Kidney (tissue), 14 donors: ENCODE measurements around the gene FBXO24. TPM values are rescaled to one million over a fixed set of nuclear protein-coding genes. Genes with fewer than 3 reads are reported as not detected.

Source experiments
- DNase-seq, 5 donors: peaks; one replicate each; pipeline ENCODE4 v3.0.0-alpha.2; 2013 to 2020
- FAIRE-seq: peaks from 2 replicates; lab custom pipeline; 2012; peaks lifted over from hg19 to GRCh38; lab: Jason Lieb, UNC
- H3K27ac ChIP-seq, 2 donors: one replicate each; pipeline ENCODE4 v1.7.0; 2013; ENCODE audit warnings: low read depth in 2 of 2, low read length in 2 of 2, inconsistent platforms in 1 of 2
- H3K27me3 ChIP-seq: one replicate; pipeline ENCODE4 v1.7.1; 2013; ENCODE audit warnings: low read length, inconsistent platforms; ENCODE audit not compliant: control insufficient read depth, insufficient read depth
- H3K36me3 ChIP-seq, 3 donors: one replicate each; pipeline versions ENCODE4 v1.7.0 to v1.7.1; 2013; ENCODE audit warnings: low read length in 3 of 3, control low read depth in 1 of 3, inconsistent platforms in 1 of 3; ENCODE audit not compliant: insufficient read depth in 3 of 3, control insufficient read depth in 2 of 3
- H3K4me1 ChIP-seq, 3 donors: one replicate each; pipeline versions ENCODE4 v1.7.0 to v1.7.1; 2013; ENCODE audit warnings: low read length in 3 of 3, inconsistent platforms in 1 of 3, low read depth in 1 of 3; ENCODE audit not compliant: control insufficient read depth in 2 of 3, insufficient read depth in 2 of 3
- H3K4me3 ChIP-seq, 3 donors: one replicate each; pipeline versions ENCODE4 v1.7.0 to v1.8.1; 2013; ENCODE audit warnings: low read length in 3 of 3, control low read depth in 1 of 3, inconsistent platforms in 1 of 3
- H3K9ac ChIP-seq, 3 donors: one replicate each; pipeline versions ENCODE4 v1.7.0 to v1.7.1; 2013; ENCODE audit warnings: low read length in 3 of 3, control low read depth in 1 of 3, inconsistent platforms in 1 of 3
- H3K9me3 ChIP-seq, 3 donors: one replicate each; pipeline versions ENCODE4 v1.7.0 to v1.7.1; 2013; ENCODE audit warnings: low read length in 3 of 3, control low read depth in 1 of 3, inconsistent platforms in 1 of 3; ENCODE audit not compliant: control insufficient read depth in 2 of 3, insufficient read depth in 1 of 3
- CTCF ChIP-seq: IDR thresholded peaks from 3 replicates; pipeline ENCODE4 v1.5.1; 2012; ENCODE audit warnings: mild to moderate bottlenecking, moderate library complexity, borderline replicate concordance; ENCODE audit not compliant: insufficient read depth; ENCODE audit errors: extremely low read depth
- intact Hi-C: fragments of 100-400 bp; cut with DNase I; formaldehyde crosslinking; loops from one replicate; pipeline ENCODE4 v1.11.1; 2022
- polyA plus RNA-seq: library from polyadenylated mRNA; stranded (reverse); fragments of 350-450 nt; fragmentation: Illumina TruSeq; extraction: RNeasy Lipid Tissue Mini Kit (QIAGEN cat#74804); gene quantifications from one replicate; pipeline ENCODE4 v1.2.3, GENCODE V29; 2014; ENCODE audit warnings: low read depth, low replicate concordance; ENCODE audit not compliant: insufficient read depth
- total RNA-seq: library from RNA; stranded (reverse); fragmentation: NEBNext Ultra II Directional; extraction: Animal tissue kit (Norgen Biotek cat#: 25700); gene quantifications from one replicate; pipeline ENCODE4 v1.2.1, GENCODE V29; 2021
- donor health status: control.
- donor health status: control.
- donor health status: control.
- donor health status: control.
- donor health status: control.
- donor health status: DM: yes; HTN: yes; CAD: no.
- donor health status: Normal renal cell carcinoma (clear cell type).

FBXO24 gene
- total and polyA plus RNA-seq, 2 donors from 2014 or later, result 0.60 to 0.95 TPM

GRCh38 chr7:100641463-100641859 is 55.3 kb downstream of the FBXO24 start, which contains the start of gene TFR2:
Gene TFR2, minus strand, starts transcription at chr7:100641552. Its CDS starts 43 bp downstream, at chr7:100641509.
- intact Hi-C loops, result no loop called here
- Histone ChIP-seq H3K9ac (no peak within 1 kb of the TSS), H3K4me1 (no peaks in the 10 kb centered on the region), H3K4me3 (no peak within 1 kb of the TSS), H3K27ac (no peak within 1 kb of the TSS), H3K27me3 (no peaks in the 10 kb centered on the region), H3K36me3 (no peaks in the 10 kb centered on the region), H3K9me3 (no peaks in the 10 kb centered on the region)
- DNase-seq (no peak), FAIRE-seq (no peak)
- TF ChIP-seq CTCF, result no peak

- Histone ChIP-seq H3K36me3 (no peaks in the 10 kb centered on the region), H3K9me3 (no peaks in the 10 kb centered on the region), H3K4me1 (no peaks in the 10 kb centered on the region), H3K27me3 (no peaks in the 10 kb centered on the region), H3K9ac (no peak overlapping the region), H3K27ac (no peak overlapping the region), H3K4me3 (no peak overlapping the region)
- TF ChIP-seq CTCF, result no peak
- FAIRE-seq (no peak), DNase-seq (no peak)
- intact Hi-C loops, result no loop called here
Measured at GRCh38 chr7:100641860-100642533, 55.9 kb downstream of the FBXO24 start.

- Histone ChIP-seq H3K9ac (no peak overlapping the region), H3K4me1 (no peaks in the 10 kb centered on the region), H3K9me3 (no peaks in the 10 kb centered on the region), H3K27me3 (no peaks in the 10 kb centered on the region), H3K27ac (no peak overlapping the region), H3K36me3 (no peaks in the 10 kb centered on the region), H3K4me3 (no peak overlapping the region)
- TF ChIP-seq CTCF, result no peak
- FAIRE-seq (no peak), DNase-seq (peak in 3 of 5 donors; percentile 14 to 70 (median 36))
- intact Hi-C loops, result no loop called here
Measured at GRCh38 chr7:100642534-100642907, 56.4 kb downstream of the FBXO24 start.
